H9 (cell line): ENCODE results near the gene CRYBA1. TPM values are rescaled to one million over a fixed set of nuclear protein-coding genes. Genes with fewer than 3 reads are reported as not detected.

Experiments used
- DNase-seq: peaks from one replicate; pipeline ENCODE4 v3.0.0-alpha.2; 2017
- H2AFZ ChIP-seq: one replicate; pipeline ENCODE4 v1.6.1; 2013; ENCODE audit warnings: mild to moderate bottlenecking, low read length, control low read depth, moderate library complexity
- H2AK5ac ChIP-seq: 2 replicates; pipeline ENCODE4 v1.6.1; 2013; ENCODE audit warnings: low read length, control low read depth, mixed read lengths; ENCODE audit not compliant: insufficient read length
- H2BK120ac ChIP-seq: one replicate; pipeline ENCODE4 v1.6.1; 2013; ENCODE audit warnings: low read depth, mild to moderate bottlenecking, low read length, control low read depth, inconsistent platforms; ENCODE audit not compliant: poor library complexity, severe bottlenecking
- H2BK12ac ChIP-seq: 2 replicates; pipeline ENCODE4 v1.6.1; 2013; ENCODE audit warnings: low read length, control low read depth, mixed read lengths, low read depth; ENCODE audit not compliant: insufficient read length
- H2BK15ac ChIP-seq: 2 replicates; pipeline ENCODE4 v1.6.1; 2013; ENCODE audit warnings: low read depth, low read length, control low read depth
- H2BK20ac ChIP-seq: one replicate; pipeline ENCODE4 v1.6.1; 2013; ENCODE audit warnings: low read depth, mild to moderate bottlenecking, low read length, control low read depth, inconsistent platforms; ENCODE audit not compliant: poor library complexity, severe bottlenecking
- H2BK5ac ChIP-seq: 2 replicates; pipeline ENCODE4 v1.6.1; 2013; ENCODE audit warnings: low read length, control low read depth, mixed read lengths; ENCODE audit not compliant: insufficient read length
- H3K14ac ChIP-seq: 2 replicates; pipeline ENCODE4 v1.6.1; 2013; ENCODE audit warnings: low read length, control low read depth; ENCODE audit not compliant: insufficient read depth
- H3K18ac ChIP-seq: 2 replicates; pipeline ENCODE4 v1.6.1; 2013; ENCODE audit warnings: low read depth, mild to moderate bottlenecking, mixed read lengths, low read length, control low read depth; ENCODE audit not compliant: insufficient read length
- H3K23ac ChIP-seq: 2 replicates; pipeline ENCODE4 v1.6.1; 2013; ENCODE audit warnings: low read length, control low read depth, mixed read lengths, low read depth; ENCODE audit not compliant: insufficient read length
- H3K23me2 ChIP-seq: 2 replicates; pipeline ENCODE4 v1.6.1; 2013; ENCODE audit warnings: low read depth, mild to moderate bottlenecking, mixed read lengths, low read length, control low read depth; ENCODE audit not compliant: insufficient read length, poor library complexity, severe bottlenecking
- H3K27ac ChIP-seq: 2 replicates; pipeline ENCODE4 v1.5.1; 2013; ENCODE audit warnings: low read length, control low read depth, mixed read lengths, low read depth; ENCODE audit not compliant: insufficient read length
- H3K27me3 ChIP-seq: 2 replicates; pipeline ENCODE4 v1.6.1; 2013; ENCODE audit warnings: low read length, control low read depth, inconsistent platforms; ENCODE audit not compliant: insufficient read depth
- H3K4ac ChIP-seq: 2 replicates; pipeline ENCODE4 v1.6.1; 2013; ENCODE audit warnings: low read depth, mild to moderate bottlenecking, control low read depth, inconsistent platforms, low read length, moderate library complexity
- H3K4me1 ChIP-seq: 2 replicates; pipeline ENCODE4 v1.6.1; 2013; ENCODE audit warnings: low read length, control low read depth, inconsistent platforms; ENCODE audit not compliant: insufficient read depth
- H3K4me2 ChIP-seq: 2 replicates; pipeline ENCODE4 v1.6.1; 2013; ENCODE audit warnings: low read length, control low read depth, mixed read lengths; ENCODE audit not compliant: insufficient read length, insufficient read depth
- H3K56ac ChIP-seq: 2 replicates; pipeline ENCODE4 v1.6.1; 2013; ENCODE audit warnings: low read depth, mild to moderate bottlenecking, mixed read lengths, low read length, control low read depth; ENCODE audit not compliant: insufficient read length
- H3K79me1 ChIP-seq: 2 replicates; pipeline ENCODE4 v1.6.1; 2013; ENCODE audit warnings: low read depth, mild to moderate bottlenecking, moderate library complexity, low read length, control low read depth, inconsistent platforms; ENCODE audit not compliant: insufficient read depth, poor library complexity, severe bottlenecking
- H3K79me2 ChIP-seq: 2 replicates; pipeline ENCODE4 v1.6.1; 2013; ENCODE audit warnings: low read length, control low read depth, inconsistent platforms; ENCODE audit not compliant: insufficient read depth
- H3K9ac ChIP-seq: 2 replicates; pipeline ENCODE4 v1.6.1; 2013; ENCODE audit warnings: low read length, control low read depth, mixed read lengths; ENCODE audit not compliant: insufficient read length; ENCODE audit errors: extremely low read depth
- H3K9me3 ChIP-seq: one replicate; pipeline ENCODE4 v1.6.1; 2013; ENCODE audit warnings: low read depth, low read length, inconsistent platforms; ENCODE audit not compliant: control insufficient read depth
- H3T11ph ChIP-seq: one replicate; pipeline ENCODE4 v1.6.1; 2013; ENCODE audit warnings: mild to moderate bottlenecking, low read length, control low read depth, inconsistent platforms
- H4K20me1 ChIP-seq: one replicate; pipeline ENCODE4 v1.6.1; 2013; ENCODE audit not compliant: control insufficient read depth, insufficient read length, insufficient read depth
- H4K5ac ChIP-seq: 2 replicates; pipeline ENCODE4 v1.6.1; 2013; ENCODE audit warnings: low read depth, mild to moderate bottlenecking, mixed read lengths, low read length, control low read depth; ENCODE audit not compliant: insufficient read length
- H4K8ac ChIP-seq: replicated peaks from 2 replicates; pipeline ENCODE4 v1.6.1; 2013; ENCODE audit warnings: low read length, control low read depth, mixed read lengths, low read depth; ENCODE audit not compliant: insufficient read length
- H4K91ac ChIP-seq: 2 replicates; pipeline ENCODE4 v1.6.1; 2013; ENCODE audit warnings: low read depth, mild to moderate bottlenecking, moderate library complexity, mixed read lengths, low read length, control low read depth; ENCODE audit not compliant: insufficient read length
- H3K27ac Mint-ChIP-seq, 3 experiments: 2 replicates in 2 of 3; 3 replicates in 1 of 3; pipeline ENCODE4 v1.8.0; 2020 to 2021; ENCODE audit warnings: mixed read lengths in 3 of 3, mild to moderate bottlenecking in 1 of 3, moderate library complexity in 1 of 3
- H3K27me3 Mint-ChIP-seq: 2 replicates; pipeline ENCODE4 v1.8.0; 2021; ENCODE audit warnings: low read depth, mild to moderate bottlenecking, moderate library complexity, mixed read lengths
- H3K36me3 Mint-ChIP-seq, 3 experiments: 2 replicates in 2 of 3; 3 replicates in 1 of 3; pipeline ENCODE4 v1.8.0; 2020 to 2021; ENCODE audit warnings: low read depth in 3 of 3, mixed read lengths in 3 of 3; ENCODE audit not compliant: insufficient read depth in 1 of 3
- H3K4me1 Mint-ChIP-seq, 2 experiments: 2 replicates each; pipeline ENCODE4 v1.8.0; 2020; ENCODE audit warnings: mixed read lengths in 2 of 2
- H3K4me3 Mint-ChIP-seq, 2 experiments: 2 replicates in 1 of 2; 3 replicates in 1 of 2; pipeline ENCODE4 v1.8.0; 2020 to 2021; ENCODE audit warnings: mild to moderate bottlenecking in 2 of 2, mixed read lengths in 2 of 2, moderate library complexity in 1 of 2
- H3K9me3 Mint-ChIP-seq, 2 experiments: 2 replicates in 1 of 2; 3 replicates in 1 of 2; pipeline ENCODE4 v1.8.0; 2020; ENCODE audit warnings: mild to moderate bottlenecking in 2 of 2, mixed read lengths in 2 of 2, moderate library complexity in 1 of 2
- CTCF ChIP-seq: fragments of 200-600 bp; sonication (generic); conservative IDR thresholded peaks from 3 replicates; pipeline ENCODE4 v1.8.0; 2021; ENCODE audit warnings: antibody characterized with exemption, mild to moderate bottlenecking
- WGBS: extraction: QIAGEN DNeasy Blood & Tissue Kit; methylation state at CpG from one replicate; pipeline ENCODE4 v1.1.7; 2013; ENCODE audit warnings: missing lambda C conversion rate, low lambda C conversion rate, mixed read lengths; ENCODE audit not compliant: insufficient read length; ENCODE audit errors: extremely low coverage; 5-methylcytosine and 5-hydroxymethylcytosine counted together
- total RNA-seq: library from RNA; stranded (reverse); gene quantifications from 2 replicates; pipeline ENCODE4 v1.2.1, GENCODE V29; 2021

CRYBA1 gene
- total RNA-seq, 1 experiment from 2014 or later, result not detected

- peaks cover 2% of the 10 kb centered on the region; the same call in 1 of the 2 replicates for H3K27me3 Mint-ChIP-seq
- WGBS, result no CpG with 5 or more reads among the region's 2 CpGs
- H4K8ac ChIP-seq, result no peak overlapping the region
Observed at GRCh38 chr17:29299031-29299430, 52.4 kb downstream of the CRYBA1 start.

More at GRCh38 chr17:29299031-29299430, 52.4 kb downstream of the CRYBA1 start:
- no peak for TF ChIP-seq CTCF
- Histone ChIP-seq H3K4ac (no peak overlapping the region), H3K14ac (no peak overlapping the region), H2BK12ac (no peak overlapping the region), H4K5ac (no peak overlapping the region), H2BK20ac (no peak overlapping the region), H2BK5ac (no peak overlapping the region), H3K27me3 (no peaks in the 10 kb centered on the region), H3K79me2 (no peaks in the 10 kb centered on the region), H3K23me2 (no peaks in the 10 kb centered on the region), H3K4me1 (no peaks in the 10 kb centered on the region), H3K27ac (no peak overlapping the region), H2AFZ (no peak overlapping the region), H2AK5ac (no peak overlapping the region), H3K23ac (no peak overlapping the region), H3K18ac (no peak overlapping the region), H3K9ac (no peak overlapping the region), H4K91ac (no peak overlapping the region), H3K56ac (no peak overlapping the region), H2BK15ac (no peak overlapping the region), H3K9me3 (no peaks in the 10 kb centered on the region), H3K79me1 (no peaks in the 10 kb centered on the region), H2BK120ac (no peak overlapping the region), H3T11ph (no peak overlapping the region), H3K4me2 (no peak overlapping the region), H4K20me1 (no peaks in the 10 kb centered on the region)
- Mint-ChIP-seq H3K27ac (no peak overlapping the region), H3K36me3 (no peaks in the 10 kb centered on the region; a peak in 1 of 7 replicates), H3K9me3 (no peaks in the 10 kb centered on the region; a peak in 1 of 5 replicates), H3K4me1 (peaks cover 5 to 9% of the 10 kb centered on the region in 2 experiments), H3K4me3 (no peak overlapping the region)
- DNase-seq, result no peak
